Measurements from ENCODE around the gene TRPM5. TPM values are rescaled to one million over a fixed set of nuclear protein-coding genes. Genes with fewer than 3 reads are reported as not detected.

TRPM5 gene
- total RNA-seq, 4 donors from 2014 or later, result 0.63 TPM; not detected in 3

- ATAC-seq (ENCODE audit: low FRiP score) (no peak), DNase-seq (ENCODE audit: low spot score) (no peak)
- TF ChIP-seq CTCF (IDR thresholded peaks at IDR 0.05), result no peak
Measured at GRCh38 chr11:2418693-2419360, 25.5 kb downstream of the TRPM5 start.

GRCh38 chr11:2417856-2418692 lies 26.2 kb downstream of the TRPM5 start:
- DNase-seq (ENCODE audit: low spot score) (no peak), ATAC-seq (ENCODE audit: low FRiP score) (no peak)
- TF ChIP-seq CTCF (IDR thresholded peaks at IDR 0.05), result no peak

- ATAC-seq (ENCODE audit: low FRiP score), result no peak
- no peak for DNase-seq (ENCODE audit: low spot score)
- TF ChIP-seq CTCF (IDR thresholded peaks at IDR 0.05), result no peak
Measured at GRCh38 chr11:2416765-2417164, 27.5 kb downstream of the TRPM5 start.

- ATAC-seq (ENCODE audit: low FRiP score) (no peak), DNase-seq (ENCODE audit: low spot score) (no peak)
- TF ChIP-seq CTCF (IDR thresholded peaks at IDR 0.05), result no peak
Measured at GRCh38 chr11:2415601-2416380, 28.5 kb downstream of the TRPM5 start.

- TF ChIP-seq CTCF (IDR thresholded peaks at IDR 0.05), result no peak
- DNase-seq (ENCODE audit: low spot score), result no peak
- no peak for ATAC-seq (ENCODE audit: low FRiP score)
Measured at GRCh38 chr11:2415171-2415570, 29.1 kb downstream of the TRPM5 start.

- ATAC-seq (ENCODE audit: low FRiP score) (no peak), DNase-seq (ENCODE audit: low spot score) (no peak)
- no peak for TF ChIP-seq CTCF (IDR thresholded peaks at IDR 0.05)
Measured at GRCh38 chr11:2414616-2415015, 29.7 kb downstream of the TRPM5 start.
